ENCODE results near the gene HEPACAM.

The HEPACAM gene

DNA sequence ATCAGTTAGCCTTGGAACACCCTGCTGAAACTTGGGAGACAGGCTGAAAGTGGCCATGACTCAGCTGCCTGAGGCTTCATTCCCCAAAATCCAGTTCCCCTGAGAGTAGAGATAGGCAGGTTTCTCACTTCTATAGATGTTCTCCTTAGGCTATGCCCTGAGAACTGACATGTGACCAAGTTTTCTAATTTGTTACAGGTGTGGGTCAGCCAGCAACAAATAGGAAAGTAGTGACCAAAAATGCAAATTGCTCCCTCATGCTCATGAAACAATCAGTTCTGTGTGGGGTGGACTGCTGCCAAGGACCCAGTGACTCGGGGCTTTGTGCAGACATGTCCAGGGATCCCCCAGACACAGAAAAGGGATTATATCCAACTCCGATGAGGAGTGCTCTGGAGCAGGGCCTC is 10.9 kb upstream of the HEPACAM start:
- Histone ChIP-seq H3K56ac (ENCODE audit: low read length) (no peak overlapping the region), H3K79me1 (ENCODE audit: low read length) (no peaks in the 10 kb centered on the region), H3K4me3 (ENCODE audit: low read length) (no peak overlapping the region), H2BK5ac (ENCODE audit: low read length) (no peak overlapping the region), H3K9ac (ENCODE audit: low read length) (no peak overlapping the region), H3K4me2 (ENCODE audit: low read length) (no peak overlapping the region), H3K27ac (ENCODE audit: low read depth, low read length) (no peak overlapping the region), H2AK5ac (ENCODE audit: low read length) (no peak overlapping the region), H3K4ac (ENCODE audit: low read depth, low read length) (no peak overlapping the region), H3K27me3 (ENCODE audit: insufficient read depth, low read length, poor library complexity) (no peaks in the 10 kb centered on the region), H3K18ac (ENCODE audit: low read length) (no peak overlapping the region), H3K79me2 (ENCODE audit: control insufficient read depth, insufficient read depth, low read length) (no peaks in the 10 kb centered on the region), H2BK15ac (replicated peaks; ENCODE audit: low read depth) (no peak overlapping the region), H3K36me3 (ENCODE audit: control insufficient read depth, insufficient read depth, low read length) (no peaks in the 10 kb centered on the region), H4K5ac (ENCODE audit: low read length) (no peak overlapping the region), H3K4me1 (ENCODE audit: control insufficient read depth, low read depth, low read length) (no peaks in the 10 kb centered on the region), H3K23ac (ENCODE audit: low read length) (no peak overlapping the region), H2BK120ac (ENCODE audit: low read depth, low read length) (no peak overlapping the region), H4K8ac (ENCODE audit: low read depth, low read length) (no peak overlapping the region)
- no CpG with 5 or more reads among the region's 2 CpGs for WGBS (ENCODE audit: extremely low coverage, insufficient coverage, low lambda C conversion rate)
- no peak for DNase-seq

DNA sequence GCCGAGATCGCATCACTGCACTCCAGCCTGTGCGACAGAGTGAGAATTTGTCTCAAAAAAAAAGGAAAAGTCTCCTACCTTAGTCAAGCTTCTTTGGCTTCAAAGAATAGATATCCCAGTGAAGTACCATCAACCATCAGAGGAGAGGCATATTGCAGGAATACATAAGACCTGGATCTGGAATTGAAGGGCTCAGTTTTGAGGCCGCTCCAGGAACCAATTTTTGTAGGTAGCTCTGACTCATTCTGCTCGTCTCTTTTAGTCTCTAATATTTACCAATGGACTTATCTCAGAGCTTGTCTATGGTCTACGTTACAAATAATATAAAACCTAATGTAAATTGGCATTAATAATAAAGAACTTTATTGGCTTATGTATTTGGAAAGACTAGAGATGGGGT is 10.0 kb upstream of the HEPACAM start:
- Histone ChIP-seq H3K23ac (ENCODE audit: low read length) (no peak overlapping the region), H3K4me1 (ENCODE audit: control insufficient read depth, low read depth, low read length) (no peaks in the 10 kb centered on the region), H3K56ac (ENCODE audit: low read length) (no peak overlapping the region), H4K8ac (ENCODE audit: low read depth, low read length) (no peak overlapping the region), H4K5ac (ENCODE audit: low read length) (no peak overlapping the region), H2BK15ac (replicated peaks; ENCODE audit: low read depth) (no peak overlapping the region), H3K27me3 (ENCODE audit: insufficient read depth, low read length, poor library complexity) (no peaks in the 10 kb centered on the region), H3K4me3 (ENCODE audit: low read length) (no peak overlapping the region), H3K9ac (ENCODE audit: low read length) (no peak overlapping the region), H3K79me2 (ENCODE audit: control insufficient read depth, insufficient read depth, low read length) (no peaks in the 10 kb centered on the region), H2AK5ac (ENCODE audit: low read length) (no peak overlapping the region), H3K79me1 (ENCODE audit: low read length) (no peaks in the 10 kb centered on the region), H3K18ac (ENCODE audit: low read length) (no peak overlapping the region), H3K36me3 (ENCODE audit: control insufficient read depth, insufficient read depth, low read length) (no peaks in the 10 kb centered on the region), H2BK120ac (ENCODE audit: low read depth, low read length) (no peak overlapping the region), H3K4ac (ENCODE audit: low read depth, low read length) (no peak overlapping the region), H3K4me2 (ENCODE audit: low read length) (no peak overlapping the region), H2BK5ac (ENCODE audit: low read length) (no peak overlapping the region), H3K27ac (ENCODE audit: low read depth, low read length) (no peak overlapping the region)
- no peak for DNase-seq
- no CpG with 5 or more reads among the region's 6 CpGs for WGBS (ENCODE audit: extremely low coverage, insufficient coverage, low lambda C conversion rate)

DNA sequence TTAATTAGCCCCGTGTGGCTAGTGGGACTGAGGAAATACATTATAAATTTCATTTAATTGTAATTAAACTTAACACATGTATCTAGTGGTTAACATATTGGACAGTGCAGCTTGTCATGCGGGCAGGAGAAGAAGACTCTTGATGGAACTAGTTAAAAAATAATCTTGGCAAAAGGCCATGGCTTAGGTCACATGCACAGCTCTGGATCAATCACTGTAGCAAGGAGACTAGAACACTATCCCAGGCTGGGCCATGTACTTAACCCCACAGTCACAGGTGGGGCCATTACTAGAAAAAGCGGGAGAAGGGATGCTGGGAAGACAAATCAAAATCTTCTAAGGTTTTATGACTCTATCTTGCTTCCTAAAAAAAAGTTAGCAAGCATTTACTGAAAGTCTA is 8.7 kb upstream of the HEPACAM start:
- Histone ChIP-seq H3K9ac (ENCODE audit: low read length) (no peak overlapping the region), H2BK5ac (ENCODE audit: low read length) (no peak overlapping the region), H2AK5ac (ENCODE audit: low read length) (no peak overlapping the region), H3K4me3 (ENCODE audit: low read length) (no peak overlapping the region), H2BK120ac (ENCODE audit: low read depth, low read length) (no peak overlapping the region), H3K4ac (ENCODE audit: low read depth, low read length) (no peak overlapping the region), H2BK15ac (replicated peaks; ENCODE audit: low read depth) (no peak overlapping the region), H3K79me2 (ENCODE audit: control insufficient read depth, insufficient read depth, low read length) (no peaks in the 10 kb centered on the region), H3K4me2 (ENCODE audit: low read length) (no peak overlapping the region), H3K36me3 (ENCODE audit: control insufficient read depth, insufficient read depth, low read length) (no peaks in the 10 kb centered on the region), H3K18ac (ENCODE audit: low read length) (no peak overlapping the region), H3K4me1 (ENCODE audit: control insufficient read depth, low read depth, low read length) (no peaks in the 10 kb centered on the region), H4K8ac (ENCODE audit: low read depth, low read length) (no peak overlapping the region), H3K27ac (ENCODE audit: low read depth, low read length) (no peak overlapping the region), H3K79me1 (ENCODE audit: low read length) (no peaks in the 10 kb centered on the region), H3K23ac (ENCODE audit: low read length) (no peak overlapping the region), H3K56ac (ENCODE audit: low read length) (no peak overlapping the region), H3K27me3 (ENCODE audit: insufficient read depth, low read length, poor library complexity) (no peaks in the 10 kb centered on the region), H4K5ac (ENCODE audit: low read length) (no peak overlapping the region)
- no peak for DNase-seq
- WGBS (ENCODE audit: extremely low coverage, insufficient coverage, low lambda C conversion rate), result no CpG with 5 or more reads among the region's 3 CpGs

DNA sequence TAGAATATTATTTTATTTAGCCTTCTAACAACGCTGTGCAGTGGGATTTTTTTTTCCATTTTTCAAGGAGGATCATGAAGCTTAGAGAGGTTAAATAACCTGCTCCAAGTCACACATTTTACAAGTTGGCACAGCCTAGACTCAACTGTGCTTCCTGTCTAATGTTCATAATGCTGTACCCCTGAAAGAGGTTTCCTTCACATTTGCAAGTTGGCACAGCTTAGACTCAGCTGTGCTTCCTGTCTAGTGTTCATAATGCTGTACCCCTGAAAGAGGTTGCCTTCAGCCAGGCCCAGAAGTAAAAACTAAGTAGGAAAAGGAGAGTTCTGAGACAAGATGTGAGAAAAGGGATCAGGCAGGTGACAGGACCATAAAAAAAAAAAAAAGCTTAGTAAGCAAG is 7.9 kb upstream of the HEPACAM start:
- Histone ChIP-seq H3K79me1 (ENCODE audit: low read length) (no peaks in the 10 kb centered on the region), H2AK5ac (ENCODE audit: low read length) (no peak overlapping the region), H3K4me3 (ENCODE audit: low read length) (no peak overlapping the region), H3K36me3 (ENCODE audit: control insufficient read depth, insufficient read depth, low read length) (no peaks in the 10 kb centered on the region), H3K18ac (ENCODE audit: low read length) (no peak overlapping the region), H3K4ac (ENCODE audit: low read depth, low read length) (no peak overlapping the region), H2BK5ac (ENCODE audit: low read length) (no peak overlapping the region), H4K8ac (ENCODE audit: low read depth, low read length) (no peak overlapping the region), H3K23ac (ENCODE audit: low read length) (no peak overlapping the region), H3K9ac (ENCODE audit: low read length) (no peak overlapping the region), H3K27ac (ENCODE audit: low read depth, low read length) (no peak overlapping the region), H2BK120ac (ENCODE audit: low read depth, low read length) (no peak overlapping the region), H3K4me2 (ENCODE audit: low read length) (no peak overlapping the region), H2BK15ac (replicated peaks; ENCODE audit: low read depth) (no peak overlapping the region), H4K5ac (ENCODE audit: low read length) (no peak overlapping the region), H3K4me1 (ENCODE audit: control insufficient read depth, low read depth, low read length) (no peaks in the 10 kb centered on the region), H3K56ac (ENCODE audit: low read length) (no peak overlapping the region), H3K27me3 (ENCODE audit: insufficient read depth, low read length, poor library complexity) (no peaks in the 10 kb centered on the region), H3K79me2 (ENCODE audit: control insufficient read depth, insufficient read depth, low read length) (no peaks in the 10 kb centered on the region)
- WGBS (ENCODE audit: extremely low coverage, insufficient coverage, low lambda C conversion rate), result no CpG with 5 or more reads among the region's 1 CpG
- DNase-seq, result no peak

DNA sequence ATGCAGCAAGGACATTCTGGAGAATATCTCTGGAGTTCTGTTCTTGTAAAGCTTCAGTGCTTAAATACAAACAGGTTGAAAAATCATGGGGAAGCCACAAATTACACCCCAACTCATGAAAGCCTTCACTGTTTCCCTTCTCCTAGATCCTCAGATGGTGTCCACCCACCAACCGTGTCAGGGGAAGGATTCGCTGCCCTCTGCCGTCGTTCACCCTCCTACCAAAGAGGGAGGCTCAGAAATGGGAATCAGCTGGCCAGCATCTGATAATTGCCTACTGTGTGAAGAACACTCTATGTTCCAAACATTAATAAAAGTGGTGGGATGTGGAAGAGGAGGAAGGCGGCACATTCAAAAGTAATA is 7.4 kb upstream of the HEPACAM start:
- Histone ChIP-seq H3K18ac (ENCODE audit: low read length) (no peak overlapping the region), H3K9ac (ENCODE audit: low read length) (no peak overlapping the region), H4K5ac (ENCODE audit: low read length) (no peak overlapping the region), H2BK120ac (ENCODE audit: low read depth, low read length) (no peak overlapping the region), H2BK5ac (ENCODE audit: low read length) (no peak overlapping the region), H3K56ac (ENCODE audit: low read length) (no peak overlapping the region), H2BK15ac (replicated peaks; ENCODE audit: low read depth) (no peak overlapping the region), H3K4me2 (ENCODE audit: low read length) (no peak overlapping the region), H3K27ac (ENCODE audit: low read depth, low read length) (no peak overlapping the region), H2AK5ac (ENCODE audit: low read length) (no peak overlapping the region), H3K27me3 (ENCODE audit: insufficient read depth, low read length, poor library complexity) (no peaks in the 10 kb centered on the region), H3K4me3 (ENCODE audit: low read length) (no peak overlapping the region), H3K4ac (ENCODE audit: low read depth, low read length) (no peak overlapping the region), H3K4me1 (ENCODE audit: control insufficient read depth, low read depth, low read length) (no peaks in the 10 kb centered on the region), H3K23ac (ENCODE audit: low read length) (no peak overlapping the region), H3K79me2 (ENCODE audit: control insufficient read depth, insufficient read depth, low read length) (no peaks in the 10 kb centered on the region), H3K79me1 (ENCODE audit: low read length) (no peaks in the 10 kb centered on the region), H4K8ac (ENCODE audit: low read depth, low read length) (no peak overlapping the region), H3K36me3 (ENCODE audit: control insufficient read depth, insufficient read depth, low read length) (no peaks in the 10 kb centered on the region)
- WGBS (ENCODE audit: extremely low coverage, insufficient coverage, low lambda C conversion rate), result no CpG with 5 or more reads among the region's 5 CpGs
- DNase-seq, result no peak

DNA sequence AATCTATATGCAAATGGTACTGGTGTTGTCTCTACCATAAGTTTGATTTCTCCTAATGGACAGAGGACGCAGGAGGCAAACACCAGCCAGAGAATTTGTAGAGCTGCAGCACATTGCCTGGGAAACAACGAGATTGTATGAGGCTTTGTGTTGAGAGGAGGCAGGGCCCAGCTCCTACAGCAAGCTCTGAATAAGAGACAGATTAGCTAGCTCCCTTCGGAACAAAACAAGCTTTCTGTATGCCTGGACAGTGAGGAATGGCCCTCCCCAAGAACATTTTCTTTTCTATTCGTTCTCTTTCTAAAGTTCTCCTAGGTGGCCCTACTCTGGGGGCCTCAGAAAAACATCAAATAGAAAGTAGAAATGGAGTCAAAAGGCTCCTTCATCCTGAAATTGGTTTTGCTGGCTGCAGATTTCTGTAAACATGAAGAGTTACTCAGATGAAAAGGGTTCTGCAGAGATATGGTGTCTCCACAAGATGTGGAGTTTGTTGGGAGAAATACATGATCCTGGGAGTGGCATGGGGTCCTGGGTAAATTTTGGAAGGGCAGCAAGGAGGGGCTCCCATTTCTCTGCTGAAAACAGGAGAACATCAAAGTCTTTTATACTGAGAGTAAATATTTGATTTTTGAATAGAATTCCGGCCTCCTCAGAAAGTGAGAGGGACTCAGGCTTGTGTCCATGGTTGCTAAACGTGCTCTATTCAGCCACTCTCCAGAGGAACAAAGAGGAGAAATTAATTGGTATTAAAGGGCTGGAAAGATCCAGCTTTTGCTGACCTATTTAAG is 6.8 kb upstream of the HEPACAM start:
- H2BK5ac ChIP-seq (ENCODE audit: low read length), result no peak overlapping the region
- H3K36me3 ChIP-seq (ENCODE audit: control insufficient read depth, insufficient read depth, low read length), result no peaks in the 10 kb centered on the region
- H3K18ac ChIP-seq (ENCODE audit: low read length), result no peak overlapping the region
- no peaks in the 10 kb centered on the region for H3K27me3 ChIP-seq (ENCODE audit: insufficient read depth, low read length, poor library complexity)
- H3K4ac ChIP-seq (ENCODE audit: low read depth, low read length), result no peak overlapping the region
- DNase-seq, result no peak
- H3K56ac ChIP-seq (ENCODE audit: low read length), result no peak overlapping the region
- no peak overlapping the region for H3K23ac ChIP-seq (ENCODE audit: low read length)
- H3K4me2 ChIP-seq (ENCODE audit: low read length), result no peak overlapping the region
- no peak overlapping the region for H3K27ac ChIP-seq (ENCODE audit: low read depth, low read length)
- H3K4me1 ChIP-seq (ENCODE audit: control insufficient read depth, low read depth, low read length), result no peaks in the 10 kb centered on the region
- no peak overlapping the region for H2BK15ac ChIP-seq (replicated peaks; ENCODE audit: low read depth)
- no peak overlapping the region for H3K4me3 ChIP-seq (ENCODE audit: low read length)
- no peaks in the 10 kb centered on the region for H3K79me1 ChIP-seq (ENCODE audit: low read length)
- no CpG with 5 or more reads among the region's 6 CpGs for WGBS (ENCODE audit: extremely low coverage, insufficient coverage, low lambda C conversion rate)
- no peak overlapping the region for H3K9ac ChIP-seq (ENCODE audit: low read length)
- H2BK120ac ChIP-seq (ENCODE audit: low read depth, low read length), result no peak overlapping the region
- H2AK5ac ChIP-seq (ENCODE audit: low read length), result no peak overlapping the region
- H4K5ac ChIP-seq (ENCODE audit: low read length), result no peak overlapping the region
- H4K8ac ChIP-seq (ENCODE audit: low read depth, low read length), result no peak overlapping the region
- no peaks in the 10 kb centered on the region for H3K79me2 ChIP-seq (ENCODE audit: control insufficient read depth, insufficient read depth, low read length)

Measured in mesendoderm (in vitro differentiated cells).